ENCODE results near the gene PCDHGA1. TPM values are rescaled to one million over a fixed set of nuclear protein-coding genes. Genes with fewer than 3 reads are reported as not detected.
"Not testable (repeated sequence)": the region's sequence is repeated elsewhere in the genome, so short reads cannot be mapped to it uniquely, and the experiment has no call there.

Gene PCDHGA1
- total RNA-seq, 1 experiment from 2014 or later, result 0.64 TPM

- no peak within 1 kb of the TSS for H3K4me3 ChIP-seq (ENCODE audit: low read depth, low read length)
- Mint-ChIP-seq H3K27me3 (ENCODE audit: insufficient read depth, unreplicated experiment) (no peaks in the 10 kb centered on the region), H3K36me3 (ENCODE audit: insufficient read depth, unreplicated experiment) (peaks cover 7% of the 10 kb centered on the region), H3K4me3 (ENCODE audit: unreplicated experiment) (no peak within 1 kb of the TSS), H3K4me1 (ENCODE audit: low read depth, unreplicated experiment) (no peaks in the 10 kb centered on the region), H3K9me3 (ENCODE audit: unreplicated experiment) (peaks cover 48% of the 10 kb centered on the region), H3K27ac (ENCODE audit: unreplicated experiment) (no peak within 1 kb of the TSS)
- no peaks in the 10 kb centered on the region for H3K4me1 ChIP-seq
- intact Hi-C loops (cut with micrococcal nuclease; ENCODE audit: unreplicated experiment), result no loop called here
- H3K36me3 ChIP-seq (ENCODE audit: control insufficient read depth, insufficient read depth, low read length), result no peaks in the 10 kb centered on the region
- no peak for TF ChIP-seq CTCF (IDR thresholded peaks at IDR 0.05; ENCODE audit: insufficient read depth in 1 of 2, low read depth in 1 of 2, low read length in 1 of 2, severe bottlenecking in 1 of 2, unreplicated experiment in 1 of 2)
- H3K27me3 ChIP-seq (replicated peaks; ENCODE audit: control insufficient read depth, insufficient read depth, low read length), result no peaks in the 10 kb centered on the region
- POLR2A ChIA-PET, result interaction anchor here (0.7 kb wide), 1 partner anchor 1261 kb away, joined by 3 read pairs; no protein-coding TSS in a partner anchor
- CTCF ChIA-PET, result interaction anchor here (0.6 kb wide), 1 partner anchor 44 kb away, joined by 3 read pairs; no protein-coding TSS in a partner anchor
- no peak for DNase-seq
- peaks cover 6% of the 10 kb centered on the region; the same call in 1 of the 2 replicates for H3K9me3 ChIP-seq
- no TSS peak for BruUV-seq (replicated peaks)
Observed at GRCh38 chr5:141430332-141431113, 100.2 kb downstream of the PCDHGA1 start, which contains the start of gene PCDHGA12. TSS of gene PCDHGA12 (plus strand) at chr5:141430507. CDS start at chr5:141430760, 253 bp downstream.

GRCh38 chr5:141431286-141431685, 101.0 kb downstream of the PCDHGA1 start:
- H3K36me3 ChIP-seq (ENCODE audit: control insufficient read depth, insufficient read depth, low read length), result no peaks in the 10 kb centered on the region
- no peak overlapping the region for H3K4me3 ChIP-seq (ENCODE audit: low read depth, low read length)
- Mint-ChIP-seq H3K36me3 (ENCODE audit: insufficient read depth, unreplicated experiment) (peaks cover 7% of the 10 kb centered on the region), H3K4me3 (ENCODE audit: unreplicated experiment) (no peak overlapping the region), H3K27me3 (ENCODE audit: insufficient read depth, unreplicated experiment) (no peaks in the 10 kb centered on the region), H3K4me1 (ENCODE audit: low read depth, unreplicated experiment) (no peaks in the 10 kb centered on the region), H3K27ac (ENCODE audit: unreplicated experiment) (no peak overlapping the region), H3K9me3 (ENCODE audit: unreplicated experiment) (peaks cover 48% of the 10 kb centered on the region)
- no TSS peak for BruUV-seq (replicated peaks)
- no peaks in the 10 kb centered on the region for H3K4me1 ChIP-seq
- ChIA-PET CTCF (no interaction called here), POLR2A (interaction anchor here (0.7 kb wide), 1 partner anchor 1261 kb away, joined by 3 read pairs; no protein-coding TSS in a partner anchor)
- no peaks in the 10 kb centered on the region for H3K27me3 ChIP-seq (replicated peaks; ENCODE audit: control insufficient read depth, insufficient read depth, low read length)
- intact Hi-C loops (cut with micrococcal nuclease; ENCODE audit: unreplicated experiment), result no loop called here
- H3K9me3 ChIP-seq, result peaks cover 6% of the 10 kb centered on the region; the same call in 1 of the 2 replicates
- no peak for TF ChIP-seq CTCF (IDR thresholded peaks at IDR 0.05; ENCODE audit: insufficient read depth in 1 of 2, low read depth in 1 of 2, low read length in 1 of 2, severe bottlenecking in 1 of 2, unreplicated experiment in 1 of 2)
- no peak for DNase-seq

- intact Hi-C loops (cut with micrococcal nuclease; ENCODE audit: unreplicated experiment); H3K36me3 Mint-ChIP-seq (ENCODE audit: insufficient read depth, unreplicated experiment); H3K4me1 ChIP-seq; H3K4me1 Mint-ChIP-seq (ENCODE audit: low read depth, unreplicated experiment); H3K27ac Mint-ChIP-seq (ENCODE audit: unreplicated experiment); H3K4me3 ChIP-seq (ENCODE audit: low read depth, low read length); H3K9me3 ChIP-seq; H3K4me3 Mint-ChIP-seq (ENCODE audit: unreplicated experiment); H3K27me3 Mint-ChIP-seq (ENCODE audit: insufficient read depth, unreplicated experiment); POLR2A ChIA-PET; DNase-seq; H3K36me3 ChIP-seq (ENCODE audit: control insufficient read depth, insufficient read depth, low read length); CTCF ChIA-PET; H3K27me3 ChIP-seq (replicated peaks; ENCODE audit: control insufficient read depth, insufficient read depth, low read length); BruUV-seq (replicated peaks): not testable (repeated sequence)
- peaks cover 48% of the 10 kb centered on the region for H3K9me3 Mint-ChIP-seq (ENCODE audit: unreplicated experiment)
Observed at GRCh38 chr5:141432308-141432707, 102.0 kb downstream of the PCDHGA1 start.

- H3K9me3 Mint-ChIP-seq (ENCODE audit: unreplicated experiment), result peaks cover 48% of the 10 kb centered on the region
- H3K27ac Mint-ChIP-seq (ENCODE audit: unreplicated experiment); POLR2A ChIA-PET: not testable (repeated sequence)
Observed at GRCh38 chr5:141432726-141433125, 102.4 kb downstream of the PCDHGA1 start.

More at GRCh38 chr5:141432726-141433125, 102.4 kb downstream of the PCDHGA1 start:
- H3K9me3 ChIP-seq; H3K27me3 ChIP-seq (replicated peaks; ENCODE audit: control insufficient read depth, insufficient read depth, low read length); H3K4me3 Mint-ChIP-seq (ENCODE audit: unreplicated experiment); H3K36me3 ChIP-seq (ENCODE audit: control insufficient read depth, insufficient read depth, low read length); H3K36me3 Mint-ChIP-seq (ENCODE audit: insufficient read depth, unreplicated experiment); CTCF ChIA-PET; intact Hi-C loops (cut with micrococcal nuclease; ENCODE audit: unreplicated experiment); H3K4me1 ChIP-seq; H3K4me1 Mint-ChIP-seq (ENCODE audit: low read depth, unreplicated experiment); BruUV-seq (replicated peaks); H3K4me3 ChIP-seq (ENCODE audit: low read depth, low read length); H3K27me3 Mint-ChIP-seq (ENCODE audit: insufficient read depth, unreplicated experiment); DNase-seq: not testable (repeated sequence)
